ENCODE measurements around the gene SRMS.

The SRMS gene

DNA sequence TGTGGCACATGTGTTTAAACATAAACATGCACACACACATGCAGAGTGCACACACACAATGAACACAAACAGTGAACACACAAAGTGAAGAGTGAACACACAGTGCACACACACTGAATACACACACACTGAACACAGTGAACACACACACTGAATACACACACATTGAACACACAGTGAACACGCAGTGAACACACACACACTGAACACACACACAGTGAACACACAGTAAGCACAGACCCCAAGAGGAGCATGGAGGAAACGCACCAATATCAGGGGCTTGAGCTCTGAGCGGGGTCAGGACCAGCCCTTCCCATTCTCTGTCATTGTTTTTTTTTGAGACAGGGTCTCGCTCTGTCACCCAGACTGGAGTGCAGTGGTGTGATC is 43.6 kb upstream of the SRMS start:
- H2AFZ ChIP-seq (ENCODE audit: low read length): no peak overlapping the region
- H3F3A ChIP-seq (ENCODE audit: insufficient read depth, low read length): no peaks in the 10 kb centered on the region
- no peaks in the 10 kb centered on the region for H4K20me1 ChIP-seq (ENCODE audit: insufficient read depth, low read length)
- TF ChIP-seq EZH2 (optimal IDR thresholded peaks at IDR 0.05; ENCODE audit: low read depth, low read length) (no peak), EZH2phosphoT487 (IDR thresholded peaks at IDR 0.05; ENCODE audit: low read length) (no peak)
- TF ChIP-seq, protein P1, sequence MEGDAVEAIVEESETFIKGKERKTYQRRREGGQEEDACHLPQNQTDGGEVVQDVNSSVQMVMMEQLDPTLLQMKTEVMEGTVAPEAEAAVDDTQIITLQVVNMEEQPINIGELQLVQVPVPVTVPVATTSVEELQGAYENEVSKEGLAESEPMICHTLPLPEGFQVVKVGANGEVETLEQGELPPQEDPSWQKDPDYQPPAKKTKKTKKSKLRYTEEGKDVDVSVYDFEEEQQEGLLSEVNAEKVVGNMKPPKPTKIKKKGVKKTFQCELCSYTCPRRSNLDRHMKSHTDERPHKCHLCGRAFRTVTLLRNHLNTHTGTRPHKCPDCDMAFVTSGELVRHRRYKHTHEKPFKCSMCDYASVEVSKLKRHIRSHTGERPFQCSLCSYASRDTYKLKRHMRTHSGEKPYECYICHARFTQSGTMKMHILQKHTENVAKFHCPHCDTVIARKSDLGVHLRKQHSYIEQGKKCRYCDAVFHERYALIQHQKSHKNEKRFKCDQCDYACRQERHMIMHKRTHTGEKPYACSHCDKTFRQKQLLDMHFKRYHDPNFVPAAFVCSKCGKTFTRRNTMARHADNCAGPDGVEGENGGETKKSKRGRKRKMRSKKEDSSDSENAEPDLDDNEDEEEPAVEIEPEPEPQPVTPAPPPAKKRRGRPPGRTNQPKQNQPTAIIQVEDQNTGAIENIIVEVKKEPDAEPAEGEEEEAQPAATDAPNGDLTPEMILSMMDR (IDR thresholded peaks at IDR 0.05; ENCODE audit: low read length): no peak
- H3K4me2 ChIP-seq (ENCODE audit: low read depth, low read length): no peak overlapping the region
- no peaks in the 10 kb centered on the region for H3K4me1 ChIP-seq (ENCODE audit: low read length)
- H3K9me2 ChIP-seq (replicated peaks; ENCODE audit: insufficient read depth, low read length): no peaks in the 10 kb centered on the region
- H3K79me2 ChIP-seq (ENCODE audit: low read length): no peaks in the 10 kb centered on the region
- DNase-seq: no peak
- H3K9me3 ChIP-seq (replicated peaks; ENCODE audit: insufficient read depth, low read length): no peaks in the 10 kb centered on the region
- H3K27ac ChIP-seq (ENCODE audit: low read length): no peak overlapping the region
- H3K36me3 ChIP-seq (replicated peaks; ENCODE audit: insufficient read depth, low read length): no peaks in the 10 kb centered on the region
- H3K27me3 ChIP-seq (replicated peaks; ENCODE audit: insufficient read depth, low read length): no peaks in the 10 kb centered on the region
- H3K4me3 ChIP-seq (ENCODE audit: low read length): no peak overlapping the region
- H3K9ac ChIP-seq (ENCODE audit: low read length): no peak overlapping the region

DNA sequence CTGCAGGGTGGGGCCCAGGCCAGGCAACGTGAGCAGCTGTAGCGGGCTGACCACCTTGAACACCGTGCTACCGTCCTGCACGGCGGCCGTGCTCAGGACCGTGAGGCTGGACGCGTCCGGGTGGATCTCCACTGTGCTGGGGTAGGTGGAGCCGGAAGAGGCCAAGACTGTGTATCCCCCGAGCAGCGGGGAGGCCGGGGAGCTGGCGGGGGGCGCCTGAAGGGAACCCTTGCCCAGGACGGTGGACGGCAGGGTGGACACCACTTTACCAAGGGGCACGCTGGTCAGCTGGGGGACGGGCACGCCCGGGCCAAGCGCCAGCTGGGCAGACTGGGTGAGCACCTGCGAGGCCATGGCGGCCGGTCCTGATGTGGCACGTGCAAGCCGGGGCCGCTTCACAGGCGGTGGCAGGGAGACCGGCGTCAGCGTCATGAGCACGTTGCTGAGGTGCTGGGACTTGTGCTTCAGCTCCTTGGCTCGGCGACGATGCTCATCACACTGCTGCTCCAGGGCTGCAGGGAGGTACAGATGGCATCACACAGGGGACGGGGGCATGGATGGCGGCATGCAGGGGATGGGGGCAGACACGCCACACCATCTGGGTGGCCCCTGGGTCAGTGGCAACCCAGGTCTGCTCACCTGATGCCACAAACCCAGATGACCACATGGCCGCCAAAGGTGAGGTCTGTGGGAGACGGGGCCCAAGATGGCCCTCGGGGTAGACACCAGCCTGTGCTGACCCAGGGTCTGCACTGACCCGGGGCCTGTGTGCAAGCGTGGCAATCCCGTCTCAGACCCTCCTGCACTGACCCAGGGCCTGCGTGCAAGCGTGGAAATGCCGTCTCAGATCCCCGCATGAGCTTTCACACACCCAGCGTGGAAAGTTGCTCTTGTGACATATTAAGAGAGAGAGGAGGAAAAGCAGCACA is 42.9 kb upstream of the SRMS start:
- H3K36me3 ChIP-seq (replicated peaks; ENCODE audit: insufficient read depth, low read length): no peaks in the 10 kb centered on the region
- no peak overlapping the region for H3K27ac ChIP-seq (ENCODE audit: low read length)

DNA sequence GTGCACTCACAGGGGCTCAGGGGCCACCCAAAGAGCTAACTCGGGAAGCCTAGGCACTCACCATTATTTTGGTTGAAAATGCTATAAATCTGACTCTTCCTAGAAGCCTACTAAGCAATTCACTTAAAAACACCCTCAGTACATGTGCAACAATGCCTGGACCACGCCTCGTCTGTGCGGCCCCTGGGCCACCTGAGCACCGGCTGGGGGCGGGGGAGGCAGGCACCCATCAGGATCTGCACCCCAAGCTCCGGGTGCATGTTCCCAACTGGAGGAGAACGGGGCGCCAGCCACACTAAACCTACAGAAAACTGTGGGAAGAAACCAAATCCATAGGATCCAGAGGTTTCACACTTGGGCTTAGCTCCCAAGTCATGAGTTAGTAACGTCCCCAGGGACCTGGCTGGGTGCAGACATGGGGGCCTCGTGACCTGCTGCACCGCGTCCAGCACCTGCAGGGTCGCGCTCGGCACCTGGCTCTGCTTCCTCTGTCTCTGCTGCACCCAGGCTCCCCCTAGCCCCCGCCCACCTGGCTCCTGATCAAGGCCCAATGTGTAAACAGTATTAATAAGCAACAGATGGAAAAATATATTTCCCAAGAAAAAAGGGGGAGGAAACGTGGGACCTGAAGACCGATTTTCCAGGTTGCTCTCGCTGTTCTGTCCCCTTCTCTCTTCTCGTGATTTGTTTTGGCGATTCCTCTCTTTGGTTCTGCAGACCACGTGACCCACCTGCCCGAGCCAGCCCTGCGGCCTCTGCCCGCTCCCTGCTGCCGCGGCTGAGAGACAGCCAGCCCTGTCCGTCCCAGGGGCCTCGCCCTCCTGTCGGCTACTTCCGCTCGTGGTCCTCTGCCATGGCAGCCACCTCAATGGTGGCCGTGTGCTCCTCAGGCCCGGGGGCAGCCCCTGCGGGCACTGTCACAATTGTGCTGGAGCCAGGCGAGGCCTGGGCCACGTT is 42.0 kb upstream of the SRMS start:
- no peak overlapping the region for H3K4me3 ChIP-seq (ENCODE audit: low read length)
- no peaks in the 10 kb centered on the region for H3K9me3 ChIP-seq (replicated peaks; ENCODE audit: insufficient read depth, low read length)
- no peaks in the 10 kb centered on the region for H4K20me1 ChIP-seq (ENCODE audit: insufficient read depth, low read length)
- no peaks in the 10 kb centered on the region for H3K79me2 ChIP-seq (ENCODE audit: low read length)
- no peak overlapping the region for H3K9ac ChIP-seq (ENCODE audit: low read length)
- H3K27me3 ChIP-seq (replicated peaks; ENCODE audit: insufficient read depth, low read length): no peaks in the 10 kb centered on the region
- H3K9me2 ChIP-seq (replicated peaks; ENCODE audit: insufficient read depth, low read length): no peaks in the 10 kb centered on the region
- H3K27ac ChIP-seq (ENCODE audit: low read length): no peak overlapping the region
- TF ChIP-seq, protein P1 (IDR thresholded peaks at IDR 0.05; ENCODE audit: low read length): no peak
- no peak for TF ChIP-seq EZH2phosphoT487 (IDR thresholded peaks at IDR 0.05; ENCODE audit: low read length)
- TF ChIP-seq EZH2 (optimal IDR thresholded peaks at IDR 0.05; ENCODE audit: low read depth, low read length): no peak
- no peaks in the 10 kb centered on the region for H3K4me1 ChIP-seq (ENCODE audit: low read length)
- no peak overlapping the region for H2AFZ ChIP-seq (ENCODE audit: low read length)
- no peaks in the 10 kb centered on the region for H3F3A ChIP-seq (ENCODE audit: insufficient read depth, low read length)
- DNase-seq: no peak
- H3K36me3 ChIP-seq (replicated peaks; ENCODE audit: insufficient read depth, low read length): no peaks in the 10 kb centered on the region
- no peak overlapping the region for H3K4me2 ChIP-seq (ENCODE audit: low read depth, low read length)

More for the DNA sequence above, 42.9 kb upstream of the SRMS start:
- Histone ChIP-seq H4K20me1 (ENCODE audit: insufficient read depth, low read length) (no peaks in the 10 kb centered on the region), H3K79me2 (ENCODE audit: low read length) (no peaks in the 10 kb centered on the region), H3F3A (ENCODE audit: insufficient read depth, low read length) (no peaks in the 10 kb centered on the region), H2AFZ (ENCODE audit: low read length) (no peak overlapping the region), H3K9me3 (replicated peaks; ENCODE audit: insufficient read depth, low read length) (no peaks in the 10 kb centered on the region), H3K4me3 (ENCODE audit: low read length) (no peak overlapping the region), H3K27me3 (replicated peaks; ENCODE audit: insufficient read depth, low read length) (no peaks in the 10 kb centered on the region), H3K4me2 (ENCODE audit: low read depth, low read length) (no peak overlapping the region), H3K9me2 (replicated peaks; ENCODE audit: insufficient read depth, low read length) (no peaks in the 10 kb centered on the region), H3K4me1 (ENCODE audit: low read length) (no peaks in the 10 kb centered on the region), H3K9ac (ENCODE audit: low read length) (no peak overlapping the region)
- TF ChIP-seq EZH2phosphoT487 (IDR thresholded peaks at IDR 0.05; ENCODE audit: low read length) (no peak), EZH2 (optimal IDR thresholded peaks at IDR 0.05; ENCODE audit: low read depth, low read length) (no peak)
- TF ChIP-seq, protein P1 (IDR thresholded peaks at IDR 0.05; ENCODE audit: low read length): no peak
- no peak for DNase-seq

Data from MM.1S (cell line).